ENCODE data around the gene TYMP. TPM values are rescaled to one million over a fixed set of nuclear protein-coding genes. Genes with fewer than 3 reads are reported as not detected.

The TYMP gene
- total and polyA plus RNA-seq, 2 of the 4 experiments (the other 2 are of a cell fraction), result 0.18 to 0.74 TPM

DNA sequence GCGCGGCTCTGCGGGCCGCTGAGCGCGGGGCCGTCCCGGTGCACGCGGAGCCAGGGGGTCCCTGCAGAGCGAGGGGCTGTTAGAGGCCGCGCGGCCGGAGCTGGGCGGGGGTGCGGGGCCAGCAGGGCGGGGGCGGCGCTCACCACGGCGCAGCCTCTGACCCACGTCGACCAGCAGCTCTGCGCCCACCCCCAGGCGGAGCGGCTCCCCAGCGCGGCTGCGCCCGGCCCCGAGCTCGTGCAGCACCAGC, 4.0 kb downstream of the TYMP start:
- dilution Hi-C loops (cut with HindIII; ENCODE audit: low sequenced_read_pairs, unreplicated experiment), result no loop called here
- peak overlapping the region; percentile 56; the same call in 1 of the 2 replicates for H4K91ac ChIP-seq (ENCODE audit: insufficient read depth, low read depth, low read length)
- 0% methylated on average over 10 of the region's 33 CpGs; no CpG with 5 or more reads in 1 of the 2 experiments for WGBS, 2 experiments (ENCODE audit: extremely low coverage in 2 of 2, insufficient read length in 1 of 2)

More for the DNA sequence above, 4.0 kb downstream of the TYMP start:
- Histone ChIP-seq H3K9me3 (ENCODE audit: control insufficient read depth, insufficient read depth, low read length) (no peaks in the 10 kb centered on the region), H4K8ac (ENCODE audit: low read depth in 2 of 2, low read length in 2 of 2) (peak overlapping the region; percentile 82 to 91; a peak in 2 of 4 replicates), H3K4me1 (ENCODE audit: control insufficient read depth, insufficient read depth, low read length) (peaks cover 13% of the 10 kb centered on the region), H3K36me3 (ENCODE audit: control insufficient read depth, insufficient read depth, low read length) (peaks cover 24% of the 10 kb centered on the region), H3K23ac (ENCODE audit: low read depth, low read length) (no peak overlapping the region), H2AK9ac (replicated peaks; ENCODE audit: low read depth, low read length, poor library complexity) (peak overlapping the region; percentile 99), H3K14ac (replicated peaks; ENCODE audit: low read depth, low read length) (0 out of 2 replicates have a peak overlapping the region, but pooled peaks have one; percentile 92), H3K79me1 (ENCODE audit: low read depth in 1 of 2, low read length in 2 of 2) (peaks cover 11 to 46% of the 10 kb centered on the region in 2 experiments), H2AK5ac (ENCODE audit: low read depth, low read length) (0 out of 2 replicates have a peak overlapping the region, but pooled peaks have one; percentile 35), H3K9me1 (ENCODE audit: insufficient read depth, low read length) (peaks cover 12% of the 10 kb centered on the region), H3K4ac (ENCODE audit: low read depth, low read length) (peak overlapping the region; percentile 94), H3K18ac (ENCODE audit: low read depth, low read length) (no peak overlapping the region), H3K56ac (ENCODE audit: extremely low read depth, insufficient read depth, low read length) (no peak overlapping the region), H4K5ac (ENCODE audit: low read depth, low read length) (peak overlapping the region; percentile 66; the same call in 1 of the 2 replicates), H2AFZ (replicated peaks; ENCODE audit: low read length, poor library complexity) (peak overlapping the region; percentile 96), H2BK5ac (ENCODE audit: low read depth, low read length, poor library complexity, severe bottlenecking) (peak overlapping the region; percentile 85), H2BK20ac (ENCODE audit: low read depth, low read length) (no peak overlapping the region), H3K4me2 (ENCODE audit: low read depth, low read length) (peak overlapping the region; percentile 77), H2BK15ac (ENCODE audit: low read depth, low read length) (no peak overlapping the region), H3K9ac (ENCODE audit: low read depth, low read length) (peak overlapping the region; percentile 89), H4K20me1 (ENCODE audit: insufficient read depth, low read length) (peaks cover 19% of the 10 kb centered on the region), H3K27ac (ENCODE audit: insufficient read depth, low read length) (peak overlapping the region; percentile 96), H2BK120ac (ENCODE audit: low read depth, low read length) (no peak overlapping the region), H3K27me3 (ENCODE audit: control insufficient read depth, insufficient read depth, low read length) (no peaks in the 10 kb centered on the region), H3K4me3 (ENCODE audit: insufficient read depth, low read depth, low read length) (peak overlapping the region; percentile 84)
- no TSS peak for BruUV-seq (replicated peaks)
- in situ Hi-C loops (cut with MboI; ENCODE audit: low sequenced_read_pairs) (loop anchor here (5.0 kb wide), 1 partner anchor 52 kb away; the partner anchor contains the start of gene CPT1B), intact Hi-C loops (cut with micrococcal nuclease) (loop anchor here (5.0 kb wide), 1 partner anchor 57 kb away; the partner anchor contains the start of gene CHKB)
- POLR2A ChIA-PET (ENCODE audit: unreplicated experiment), result interaction anchor here (0.6 to 0.7 kb wide), 3 partner anchors 18 to 53 kb away, joined by 3 to 4 read pairs (median 3); partner anchors contain the start of genes LMF2, NCAPH2 and SYCE3
- ATAC-seq (ENCODE audit: low read depth) (no peak), DNase-seq (no peak)
- TF ChIP-seq, protein P1, sequence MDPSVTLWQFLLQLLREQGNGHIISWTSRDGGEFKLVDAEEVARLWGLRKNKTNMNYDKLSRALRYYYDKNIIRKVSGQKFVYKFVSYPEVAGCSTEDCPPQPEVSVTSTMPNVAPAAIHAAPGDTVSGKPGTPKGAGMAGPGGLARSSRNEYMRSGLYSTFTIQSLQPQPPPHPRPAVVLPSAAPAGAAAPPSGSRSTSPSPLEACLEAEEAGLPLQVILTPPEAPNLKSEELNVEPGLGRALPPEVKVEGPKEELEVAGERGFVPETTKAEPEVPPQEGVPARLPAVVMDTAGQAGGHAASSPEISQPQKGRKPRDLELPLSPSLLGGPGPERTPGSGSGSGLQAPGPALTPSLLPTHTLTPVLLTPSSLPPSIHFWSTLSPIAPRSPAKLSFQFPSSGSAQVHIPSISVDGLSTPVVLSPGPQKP (IDR thresholded peaks at IDR 0.05; ENCODE audit: borderline replicate concordance, low read depth, low read length), result no peak
- TF ChIP-seq MAFK (IDR thresholded peaks at IDR 0.05; ENCODE audit: low read depth, low read length) (no peak), MXI1 (IDR thresholded peaks at IDR 0.05; ENCODE audit: borderline replicate concordance, low read depth, low read length) (no peak), CEBPB (IDR thresholded peaks at IDR 0.05; ENCODE audit: low read depth, low read length) (no peak), FOS (IDR thresholded peaks at IDR 0.05; ENCODE audit: low read depth, low read length) (no peak), POLR2A (IDR thresholded peaks at IDR 0.05; ENCODE audit: low read depth, low read length) (no peak), NFE2L2 (IDR thresholded peaks at IDR 0.05; ENCODE audit: low read depth, low read length) (no peak), BHLHE40 (IDR thresholded peaks at IDR 0.05; ENCODE audit: low read depth, low read length) (no peak), RFX5 (IDR thresholded peaks at IDR 0.05; ENCODE audit: low read depth, low read length) (no peak), CHD1 (IDR thresholded peaks at IDR 0.05; ENCODE audit: low read depth, low read length) (no peak), SMC3 (IDR thresholded peaks at IDR 0.05; ENCODE audit: low read depth, low read length) (no peak), MAZ (IDR thresholded peaks at IDR 0.05; ENCODE audit: borderline replicate concordance, low read depth, low read length) (no peak), RAD21 (IDR thresholded peaks at IDR 0.05; ENCODE audit: low read length) (no peak), RCOR1 (IDR thresholded peaks at IDR 0.05; ENCODE audit: insufficient replicate concordance, low read length) (no peak)
- TF ChIP-seq, protein P2, sequence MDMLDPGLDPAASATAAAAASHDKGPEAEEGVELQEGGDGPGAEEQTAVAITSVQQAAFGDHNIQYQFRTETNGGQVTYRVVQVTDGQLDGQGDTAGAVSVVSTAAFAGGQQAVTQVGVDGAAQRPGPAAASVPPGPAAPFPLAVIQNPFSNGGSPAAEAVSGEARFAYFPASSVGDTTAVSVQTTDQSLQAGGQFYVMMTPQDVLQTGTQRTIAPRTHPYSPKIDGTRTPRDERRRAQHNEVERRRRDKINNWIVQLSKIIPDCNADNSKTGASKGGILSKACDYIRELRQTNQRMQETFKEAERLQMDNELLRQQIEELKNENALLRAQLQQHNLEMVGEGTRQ (IDR thresholded peaks at IDR 0.05; ENCODE audit: low read depth, low read length), result no peak
- TF ChIP-seq, protein P3, sequence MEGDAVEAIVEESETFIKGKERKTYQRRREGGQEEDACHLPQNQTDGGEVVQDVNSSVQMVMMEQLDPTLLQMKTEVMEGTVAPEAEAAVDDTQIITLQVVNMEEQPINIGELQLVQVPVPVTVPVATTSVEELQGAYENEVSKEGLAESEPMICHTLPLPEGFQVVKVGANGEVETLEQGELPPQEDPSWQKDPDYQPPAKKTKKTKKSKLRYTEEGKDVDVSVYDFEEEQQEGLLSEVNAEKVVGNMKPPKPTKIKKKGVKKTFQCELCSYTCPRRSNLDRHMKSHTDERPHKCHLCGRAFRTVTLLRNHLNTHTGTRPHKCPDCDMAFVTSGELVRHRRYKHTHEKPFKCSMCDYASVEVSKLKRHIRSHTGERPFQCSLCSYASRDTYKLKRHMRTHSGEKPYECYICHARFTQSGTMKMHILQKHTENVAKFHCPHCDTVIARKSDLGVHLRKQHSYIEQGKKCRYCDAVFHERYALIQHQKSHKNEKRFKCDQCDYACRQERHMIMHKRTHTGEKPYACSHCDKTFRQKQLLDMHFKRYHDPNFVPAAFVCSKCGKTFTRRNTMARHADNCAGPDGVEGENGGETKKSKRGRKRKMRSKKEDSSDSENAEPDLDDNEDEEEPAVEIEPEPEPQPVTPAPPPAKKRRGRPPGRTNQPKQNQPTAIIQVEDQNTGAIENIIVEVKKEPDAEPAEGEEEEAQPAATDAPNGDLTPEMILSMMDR (conservative IDR thresholded peaks at IDR 0.05; ENCODE audit: low read depth, low read length), result no peak
- CTCF ChIA-PET, result interaction anchor here (0.5 to 1.6 kb wide), 11 partner anchors 16 to 231 kb away, joined by 3 to 8 read pairs (median 4); partner anchors contain the start of genes CHKB, LMF2, NCAPH2 and SYCE3
